Liver (tissue), 9 donors: ENCODE measurements around the gene CFAP157. TPM values are rescaled to one million over a fixed set of nuclear protein-coding genes. Genes with fewer than 3 reads are reported as not detected.

Experiments used
- DNase-seq: peaks from one replicate; pipeline ENCODE4 v3.0.0-alpha.2; 2017; ENCODE audit warnings: low spot score
- H3K27ac ChIP-seq, 2 donors: one replicate each; pipeline ENCODE4 v1.7.0; 2013; ENCODE audit warnings: inconsistent platforms in 2 of 2, low read length in 2 of 2, control low read depth in 1 of 2, low read depth in 1 of 2, mild to moderate bottlenecking in 1 of 2
- H3K27me3 ChIP-seq, 4 donors: one replicate each; pipeline versions ENCODE4 v1.6.1 to v1.7.0; 2013; ENCODE audit warnings: low read length in 3 of 4, inconsistent platforms in 1 of 4, mild to moderate bottlenecking in 1 of 4, moderate library complexity in 1 of 4; ENCODE audit not compliant: control insufficient read depth in 4 of 4, insufficient read depth in 4 of 4
- H3K36me3 ChIP-seq, 4 donors: one replicate each; pipeline versions ENCODE4 v1.6.1 to v1.7.0; 2013; ENCODE audit warnings: low read length in 3 of 4, mild to moderate bottlenecking in 3 of 4, low read depth in 1 of 4, moderate library complexity in 1 of 4; ENCODE audit not compliant: control insufficient read depth in 4 of 4, insufficient read depth in 3 of 4
- H3K4me1 ChIP-seq, 4 donors: one replicate each; pipeline versions ENCODE4 v1.6.1 to v1.7.0; 2013; ENCODE audit warnings: low read length in 3 of 4, mild to moderate bottlenecking in 3 of 4, moderate library complexity in 1 of 4; ENCODE audit not compliant: control insufficient read depth in 4 of 4, insufficient read depth in 4 of 4
- H3K4me3 ChIP-seq, 3 donors: one replicate each; pipeline versions ENCODE4 v1.6.1 to v1.7.0; 2013; ENCODE audit warnings: low read length in 3 of 3, control low read depth in 1 of 3, low read depth in 1 of 3, mild to moderate bottlenecking in 1 of 3
- H3K9ac ChIP-seq, 2 donors: one replicate each; pipeline ENCODE4 v1.7.0; 2013; ENCODE audit warnings: low read length in 2 of 2, mild to moderate bottlenecking in 2 of 2, moderate library complexity in 2 of 2, control low read depth in 1 of 2, low read depth in 1 of 2
- H3K9me3 ChIP-seq, 4 donors: one replicate each; pipeline versions ENCODE4 v1.6.1 to v1.7.0; 2013; ENCODE audit warnings: low read length in 3 of 4; ENCODE audit not compliant: control insufficient read depth in 4 of 4
- ATF3 ChIP-seq: IDR thresholded peaks from 2 replicates; pipeline ENCODE4 v1.6.1; 2016; ENCODE audit warnings: antibody characterized with exemption
- CTCF ChIP-seq: fragments of 150-350 bp; IDR thresholded peaks from 2 replicates; pipeline ENCODE4 v1.5.1; 2017; ENCODE audit warnings: improper control_type of control experiment, low read depth, low read length; ENCODE audit not compliant: missing input control
- EGR1 ChIP-seq, 2 donors: IDR thresholded peaks; 2 replicates each; pipeline ENCODE4 v1.6.1; 2016 to 2018; ENCODE audit warnings: antibody characterized with exemption in 2 of 2, low read depth in 2 of 2
- FOXA1 ChIP-seq: IDR thresholded peaks from 2 replicates; pipeline ENCODE4 v1.6.1; 2016; ENCODE audit warnings: antibody characterized with exemption
- FOXA2 ChIP-seq: IDR thresholded peaks from 2 replicates; pipeline ENCODE4 v1.6.1; 2016; ENCODE audit warnings: antibody characterized with exemption
- GABPA ChIP-seq, 2 donors: IDR thresholded peaks in 1 of 2; conservative IDR thresholded peaks in 1 of 2; 2 replicates each; pipeline ENCODE4 v1.6.1; 2016; ENCODE audit warnings: antibody characterized with exemption in 2 of 2, mild to moderate bottlenecking in 1 of 2, moderate library complexity in 1 of 2
- HNF4A ChIP-seq, 2 donors: conservative IDR thresholded peaks; 2 replicates each; pipeline ENCODE4 v1.6.1; 2016; ENCODE audit warnings: antibody characterized with exemption in 2 of 2, mild to moderate bottlenecking in 2 of 2
- HNF4G ChIP-seq: IDR thresholded peaks from 2 replicates; pipeline ENCODE4 v1.6.1; 2016; ENCODE audit warnings: antibody characterized with exemption
- JUND ChIP-seq, 2 donors: IDR thresholded peaks; 2 replicates each; pipeline ENCODE4 v1.6.1; 2016; ENCODE audit warnings: antibody characterized with exemption in 2 of 2
- NR2F2 ChIP-seq: IDR thresholded peaks from 2 replicates; pipeline ENCODE4 v1.6.1; 2016; ENCODE audit warnings: antibody characterized with exemption
- RAD21 ChIP-seq, 2 donors: IDR thresholded peaks; 2 replicates each; pipeline ENCODE4 v1.6.1; 2016; ENCODE audit warnings: antibody characterized with exemption in 2 of 2, mild to moderate bottlenecking in 2 of 2
- REST ChIP-seq: IDR thresholded peaks from 2 replicates; pipeline ENCODE4 v1.6.1; 2016; ENCODE audit warnings: antibody characterized with exemption, mild to moderate bottlenecking
- RXRA ChIP-seq, 2 donors: IDR thresholded peaks; 2 replicates each; pipeline ENCODE4 v1.6.1; 2017 to 2018; ENCODE audit warnings: antibody characterized with exemption in 2 of 2, mild to moderate bottlenecking in 1 of 2
- SP1 ChIP-seq: IDR thresholded peaks from 2 replicates; pipeline ENCODE4 v1.6.1; 2018; ENCODE audit warnings: antibody characterized with exemption, mild to moderate bottlenecking
- YY1 ChIP-seq: IDR thresholded peaks from 2 replicates; pipeline ENCODE4 v1.6.1; 2016; ENCODE audit warnings: antibody characterized with exemption, mild to moderate bottlenecking
- ZBTB33 ChIP-seq: IDR thresholded peaks from 2 replicates; pipeline ENCODE4 v1.6.1; 2016; ENCODE audit warnings: antibody characterized with exemption
- WGBS: extraction: QIAGEN DNeasy Blood & Tissue Kit; methylation state at CpG from one replicate; pipeline ENCODE4 v1.1.7; 2013; 5-methylcytosine and 5-hydroxymethylcytosine counted together
- polyA plus RNA-seq, 2 donors: library from polyadenylated mRNA; stranded (reverse) in 1 of 2; unstranded in 1 of 2; fragments of 200-250 nt in 1 of 2; fragments of >200 nt in 1 of 2; fragmentation: Nextera tagmentation in 1 of 2; extraction: Ambion mirVana in 1 of 2; gene quantifications; one replicate each; pipeline versions ENCODE4 v1.2.1 to v1.2.3, GENCODE V29; 2013 to 2015
- total RNA-seq, 2 donors: library from RNA; depleted of rRNA; stranded (reverse); fragments of >200 nt; gene quantifications; one replicate each; pipeline ENCODE4 v1.2.3, GENCODE V29; 2014
- donor health status: healthy.
- donor health status: healthy.
- donor health status: healthy.
- donor health status: healthy.
- donor health status: healthy.

The CFAP157 gene
- total and polyA plus RNA-seq, 4 donors = 0.07 to 0.22 TPM; not detected in 2

- H3K27me3 ChIP-seq = no peaks in the 10 kb centered on the region
- no peak overlapping the region for H3K4me3 ChIP-seq
- no peaks in the 10 kb centered on the region for H3K4me1 ChIP-seq
- 69% methylated on average over 10 of the region's 10 CpGs for WGBS
- H3K9ac ChIP-seq = no peak overlapping the region
- no peak for DNase-seq
- no peak overlapping the region for H3K27ac ChIP-seq
- no peaks in the 10 kb centered on the region for H3K9me3 ChIP-seq
- TF ChIP-seq HNF4G (no peak), CTCF (no peak), NR2F2 (peak; percentile 53), JUND (IDR thresholded peaks at IDR 0.05) (no peak), SP1 (no peak)
- peaks cover 0 to 2% (median under 1%) of the 10 kb centered on the region in 4 donors for H3K36me3 ChIP-seq
Measured at GRCh38 chr9:127664678-127665507, 41.9 kb upstream of the CFAP157 start.

GRCh38 chr9:127667127-127667844 is 39.5 kb upstream of the CFAP157 start:
- 81% methylated on average over 3 of the region's 3 CpGs for WGBS
- TF ChIP-seq YY1 (no peak), HNF4G (no peak), HNF4A (conservative IDR thresholded peaks at IDR 0.05) (no peak)
- Histone ChIP-seq H3K4me1 (no peaks in the 10 kb centered on the region), H3K9ac (no peak overlapping the region), H3K36me3 (peaks cover 0 to 2% (median under 1%) of the 10 kb centered on the region in 4 donors), H3K4me3 (no peak overlapping the region), H3K27ac (no peak overlapping the region), H3K9me3 (no peaks in the 10 kb centered on the region), H3K27me3 (no peaks in the 10 kb centered on the region)
- no peak for DNase-seq

GRCh38 chr9:127667906-127668305 is 38.9 kb upstream of the CFAP157 start:
- no peak for DNase-seq
- Histone ChIP-seq H3K27me3 (no peaks in the 10 kb centered on the region), H3K27ac (no peak overlapping the region), H3K4me3 (no peak overlapping the region), H3K36me3 (peaks cover 0 to 4% (median under 1%) of the 10 kb centered on the region in 4 donors), H3K4me1 (no peaks in the 10 kb centered on the region), H3K9me3 (no peaks in the 10 kb centered on the region), H3K9ac (no peak overlapping the region)
- WGBS = 96% methylated on average over 18 of the region's 18 CpGs
- no peak for TF ChIP-seq EGR1 (IDR thresholded peaks at IDR 0.05; ENCODE audit: low read depth in 2 of 2)
- no peak for TF ChIP-seq FOXA1
- TF ChIP-seq CTCF = no peak
- TF ChIP-seq HNF4G = no peak
- TF ChIP-seq NR2F2 = no peak
- TF ChIP-seq REST = no peak
- no peak for TF ChIP-seq ZBTB33
- TF ChIP-seq YY1 = no peak
- no peak for TF ChIP-seq FOXA2
- no peak for TF ChIP-seq RXRA (IDR thresholded peaks at IDR 0.05)
- no peak for TF ChIP-seq RAD21 (IDR thresholded peaks at IDR 0.05)
- no peak for TF ChIP-seq HNF4A (conservative IDR thresholded peaks at IDR 0.05)
- TF ChIP-seq GABPA (IDR thresholded peaks at IDR 0.05 in 1 of 2, conservative IDR thresholded peaks at IDR 0.05 in 1 of 2) = no peak
- no peak for TF ChIP-seq ATF3
